Neural crest cell (in vitro differentiated cells): ENCODE data around the gene PLEK. TPM values are rescaled to one million over a fixed set of nuclear protein-coding genes. Genes with fewer than 3 reads are reported as not detected.

Experiments used
- DNase-seq: peaks from one replicate; pipeline ENCODE4 v3.0.0; 2021; ENCODE audit warnings: low read depth, mixed read lengths, low spot score
- H3K27ac Mint-ChIP-seq: one replicate; pipeline ENCODE4 v1.8.0; 2021; ENCODE audit warnings: mild to moderate bottlenecking, mixed read lengths; ENCODE audit not compliant: unreplicated experiment
- H3K27me3 Mint-ChIP-seq: 2 replicates; pipeline ENCODE4 v1.8.0; 2021; ENCODE audit warnings: low read depth, mild to moderate bottlenecking, mixed read lengths
- H3K36me3 Mint-ChIP-seq: 2 replicates; pipeline ENCODE4 v1.8.0; 2021; ENCODE audit warnings: low read depth, mild to moderate bottlenecking, mixed read lengths
- H3K4me1 Mint-ChIP-seq: 2 replicates; pipeline ENCODE4 v1.8.0; 2021; ENCODE audit warnings: mixed read lengths
- H3K4me3 Mint-ChIP-seq: one replicate; pipeline ENCODE4 v1.8.0; 2021; ENCODE audit warnings: mild to moderate bottlenecking, mixed read lengths
- H3K9me3 Mint-ChIP-seq: 2 replicates; pipeline ENCODE4 v1.8.0; 2021; ENCODE audit warnings: mixed read lengths
- total RNA-seq: library from RNA; stranded (reverse); gene quantifications from 2 replicates; pipeline ENCODE4 v1.2.1, GENCODE V29; 2021
- TF ChIP-seq, protein P1 (sequence below): fragments of 200-600 bp; sonication (generic); conservative IDR thresholded peaks from 2 replicates; pipeline ENCODE4 v1.5.0; 2021; ENCODE audit warnings: antibody characterized with exemption, mild to moderate bottlenecking

Gene PLEK
- total RNA-seq, 1 donor from 2014 or later = not detected

DNA sequence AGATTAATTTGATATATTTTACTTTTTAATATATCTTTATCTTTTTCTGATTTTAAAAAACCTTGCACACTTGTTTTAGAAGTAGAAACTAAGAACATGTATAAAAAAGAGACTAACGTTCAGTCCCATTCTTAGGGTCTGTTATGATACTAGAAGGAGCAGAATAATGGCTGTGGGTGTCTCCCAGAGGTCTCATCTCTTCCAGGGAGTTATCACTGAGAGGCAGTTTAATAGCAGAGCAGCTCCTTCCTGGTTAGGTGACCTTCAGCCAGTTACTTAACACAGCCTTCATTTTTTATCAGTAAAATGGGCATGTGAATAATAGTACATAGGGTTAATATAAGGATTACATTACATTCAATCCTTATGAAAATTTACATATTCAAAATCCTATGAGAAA is 61.4 kb downstream of the PLEK start:
- no peak for DNase-seq
- Mint-ChIP-seq H3K27ac (no peak overlapping the region), H3K27me3 (peaks cover 3% of the 10 kb centered on the region), H3K9me3 (no peaks in the 10 kb centered on the region), H3K4me3 (no peak overlapping the region), H3K4me1 (no peaks in the 10 kb centered on the region), H3K36me3 (no peaks in the 10 kb centered on the region)
- TF ChIP-seq, protein P1, sequence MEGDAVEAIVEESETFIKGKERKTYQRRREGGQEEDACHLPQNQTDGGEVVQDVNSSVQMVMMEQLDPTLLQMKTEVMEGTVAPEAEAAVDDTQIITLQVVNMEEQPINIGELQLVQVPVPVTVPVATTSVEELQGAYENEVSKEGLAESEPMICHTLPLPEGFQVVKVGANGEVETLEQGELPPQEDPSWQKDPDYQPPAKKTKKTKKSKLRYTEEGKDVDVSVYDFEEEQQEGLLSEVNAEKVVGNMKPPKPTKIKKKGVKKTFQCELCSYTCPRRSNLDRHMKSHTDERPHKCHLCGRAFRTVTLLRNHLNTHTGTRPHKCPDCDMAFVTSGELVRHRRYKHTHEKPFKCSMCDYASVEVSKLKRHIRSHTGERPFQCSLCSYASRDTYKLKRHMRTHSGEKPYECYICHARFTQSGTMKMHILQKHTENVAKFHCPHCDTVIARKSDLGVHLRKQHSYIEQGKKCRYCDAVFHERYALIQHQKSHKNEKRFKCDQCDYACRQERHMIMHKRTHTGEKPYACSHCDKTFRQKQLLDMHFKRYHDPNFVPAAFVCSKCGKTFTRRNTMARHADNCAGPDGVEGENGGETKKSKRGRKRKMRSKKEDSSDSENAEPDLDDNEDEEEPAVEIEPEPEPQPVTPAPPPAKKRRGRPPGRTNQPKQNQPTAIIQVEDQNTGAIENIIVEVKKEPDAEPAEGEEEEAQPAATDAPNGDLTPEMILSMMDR = no peak

DNA sequence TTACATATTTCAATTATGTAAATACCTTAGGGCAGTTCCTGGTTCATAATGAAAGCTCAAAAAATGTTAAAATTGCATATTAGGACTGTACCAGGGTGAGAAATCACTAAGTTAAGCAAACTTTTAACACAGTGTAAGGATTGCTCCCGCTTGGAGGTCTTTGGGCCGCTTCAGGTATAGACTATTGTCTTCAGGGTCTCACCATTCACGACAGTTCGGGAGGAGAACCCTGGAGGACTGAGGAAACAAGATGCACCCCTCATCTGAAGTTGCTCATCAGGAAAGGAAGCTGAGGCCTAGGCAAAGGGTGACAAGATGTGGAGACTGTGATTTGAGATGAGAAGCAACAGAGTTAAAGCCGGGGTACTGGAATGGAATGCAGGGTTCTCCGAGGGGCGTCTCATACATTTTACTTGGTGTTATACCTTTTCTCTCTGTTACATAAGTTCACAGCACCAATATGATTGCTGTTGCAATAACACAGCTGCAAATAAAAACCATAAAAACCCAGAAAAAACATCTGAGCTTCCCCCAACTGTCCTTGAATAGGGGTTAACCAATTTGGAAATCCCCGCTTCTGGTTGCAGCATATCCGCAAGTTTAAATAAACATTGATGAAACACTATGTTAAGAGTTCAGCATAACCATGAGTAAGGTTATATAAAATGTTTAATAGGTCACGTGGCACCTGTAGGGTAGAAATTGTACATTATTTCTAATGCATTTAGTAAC is 61.9 kb downstream of the PLEK start:
- no peaks in the 10 kb centered on the region for H3K9me3 Mint-ChIP-seq
- H3K36me3 Mint-ChIP-seq = no peaks in the 10 kb centered on the region
- H3K27me3 Mint-ChIP-seq = no peaks in the 10 kb centered on the region
- TF ChIP-seq, protein P1 = no peak
- no peak for DNase-seq
- no peak overlapping the region for H3K4me3 Mint-ChIP-seq
- no peaks in the 10 kb centered on the region for H3K4me1 Mint-ChIP-seq
- H3K27ac Mint-ChIP-seq = no peak overlapping the region

DNA sequence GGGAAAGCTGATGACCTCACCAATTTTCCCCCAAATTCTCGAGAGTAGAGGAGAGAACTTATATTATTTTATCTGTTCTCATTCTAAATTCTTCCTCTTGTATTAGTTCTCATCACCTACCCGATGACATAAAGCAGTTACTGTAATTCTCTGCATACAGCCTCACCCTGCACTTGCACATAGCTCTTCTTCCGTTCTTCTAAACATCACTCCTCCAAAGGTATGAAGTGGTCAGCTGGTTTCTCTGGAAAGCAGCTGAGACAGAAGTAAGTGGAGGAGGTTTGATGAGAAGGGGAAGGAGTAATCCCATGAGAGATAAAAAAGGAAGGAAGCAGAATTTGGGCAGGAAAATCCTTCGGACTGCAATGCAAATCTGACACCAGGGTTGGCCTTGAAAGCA is 63.0 kb downstream of the PLEK start:
- TF ChIP-seq, protein P1 = no peak
- H3K4me3 Mint-ChIP-seq = no peak overlapping the region
- H3K36me3 Mint-ChIP-seq = no peaks in the 10 kb centered on the region
- no peak for DNase-seq
- no peak overlapping the region for H3K27ac Mint-ChIP-seq
- no peaks in the 10 kb centered on the region for H3K9me3 Mint-ChIP-seq
- no peaks in the 10 kb centered on the region for H3K4me1 Mint-ChIP-seq
- no peaks in the 10 kb centered on the region for H3K27me3 Mint-ChIP-seq

DNA sequence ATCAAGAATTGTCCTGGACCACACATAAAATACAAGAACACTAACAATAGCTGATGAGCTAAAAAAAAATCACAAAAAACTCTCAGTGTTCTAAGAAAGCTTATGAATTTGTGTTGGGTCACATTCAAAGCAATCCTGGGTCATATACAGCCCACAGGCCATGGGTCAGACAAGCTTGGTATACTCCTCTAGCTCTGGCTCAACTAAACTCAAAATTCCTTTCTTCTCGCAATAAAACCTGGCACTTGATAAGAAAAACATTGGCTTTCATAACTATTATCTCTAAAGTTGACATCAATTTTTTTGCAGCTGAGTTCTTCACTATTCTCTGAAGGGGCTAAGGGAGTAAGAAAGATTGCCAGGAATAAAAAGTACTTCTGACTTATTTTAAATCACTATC is 63.7 kb downstream of the PLEK start:
- Mint-ChIP-seq H3K36me3 (no peaks in the 10 kb centered on the region), H3K27me3 (no peaks in the 10 kb centered on the region)

DNA sequence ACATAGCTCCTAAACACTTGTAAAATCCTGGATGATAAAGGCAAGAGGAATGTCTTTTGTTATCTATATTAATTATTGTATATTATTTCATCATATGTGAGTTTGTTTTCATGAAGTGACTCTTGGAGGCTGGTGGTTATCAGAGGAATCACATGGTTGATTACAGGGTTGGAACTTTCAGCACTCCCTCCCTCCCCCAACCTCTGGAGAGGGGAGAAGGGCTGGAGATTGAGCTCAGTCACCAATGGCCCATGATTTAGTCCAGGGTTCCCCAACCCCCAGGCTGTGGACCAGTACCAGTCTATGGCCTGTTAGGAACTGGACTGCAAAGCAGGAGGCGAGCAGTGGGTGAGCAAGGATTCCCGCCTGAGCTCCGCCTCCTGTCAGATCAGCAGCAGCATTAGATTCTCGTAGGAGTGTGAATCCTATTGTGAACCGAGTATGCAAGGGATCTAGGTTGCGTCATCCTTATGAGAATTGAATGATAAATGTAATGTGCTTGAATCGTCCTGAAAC is 64.3 kb downstream of the PLEK start:
- no peak overlapping the region for H3K27ac Mint-ChIP-seq
- H3K27me3 Mint-ChIP-seq = no peaks in the 10 kb centered on the region
- DNase-seq = no peak
- H3K9me3 Mint-ChIP-seq = no peaks in the 10 kb centered on the region
- H3K4me3 Mint-ChIP-seq = no peak overlapping the region
- TF ChIP-seq, protein P1 = no peak
- H3K4me1 Mint-ChIP-seq = no peaks in the 10 kb centered on the region
- H3K36me3 Mint-ChIP-seq = no peaks in the 10 kb centered on the region

More for the DNA sequence above, 63.7 kb downstream of the PLEK start:
- no peaks in the 10 kb centered on the region for H3K4me1 Mint-ChIP-seq
- TF ChIP-seq, protein P1 = no peak
- no peak overlapping the region for H3K4me3 Mint-ChIP-seq
- H3K27ac Mint-ChIP-seq = no peak overlapping the region
- no peaks in the 10 kb centered on the region for H3K9me3 Mint-ChIP-seq
- no peak for DNase-seq
